ENCODE measurements around the gene C3orf20. TPM values are rescaled to one million over a fixed set of nuclear protein-coding genes. Genes with fewer than 3 reads are reported as not detected.

C3orf20 gene
- total RNA-seq, 1 experiment from 2014 or later: not detected

- Histone ChIP-seq H3K4me3 (ENCODE audit: low read depth in 2 of 2, low read length in 2 of 2) (no peak overlapping the region), H3K9me3 (ENCODE audit: control insufficient read depth, insufficient read depth, low read depth, low read length) (no peaks in the 10 kb centered on the region), H3K4me1 (ENCODE audit: control insufficient read depth, insufficient read depth, low read length) (no peaks in the 10 kb centered on the region), H3K27ac (ENCODE audit: low read length) (no peak overlapping the region), H3K27me3 (ENCODE audit: control insufficient read depth, insufficient read depth, low read length) (no peaks in the 10 kb centered on the region), H3K36me3 (ENCODE audit: control insufficient read depth, insufficient read depth, low read length) (no peaks in the 10 kb centered on the region)
- DNase-seq (ENCODE audit: low read depth, low spot score) (no peak), ATAC-seq (peak; percentile 38; the same call in 1 of the 2 replicates)
- intact Hi-C loops (cut with micrococcal nuclease; ENCODE audit: unreplicated experiment) (no loop called here), in situ Hi-C loops (cut with HindIII; ENCODE audit: low pct_unique_long_range_greater_than_20kb, low sequenced_read_pairs) (no loop called here)
- TF ChIP-seq SIN3A (IDR thresholded peaks at IDR 0.05; ENCODE audit: borderline replicate concordance, insufficient read depth, low read depth, low read length) (no peak), CTCF (IDR thresholded peaks at IDR 0.05) (no peak), REST (IDR thresholded peaks at IDR 0.05; ENCODE audit: insufficient read depth in 1 of 2, low read depth in 2 of 2, low read length in 1 of 2) (no peak), POLR2AphosphoS5 (IDR thresholded peaks at IDR 0.05; ENCODE audit: low read depth, low read length) (no peak), TCF7L2 (IDR thresholded peaks at IDR 0.05; ENCODE audit: low read depth, low read length) (no peak)
- ChIA-PET POLR2A (no interaction called here), CTCF (no interaction called here)
- no TSS peak for BruUV-seq (replicated peaks)
These were observed 55.9 kb downstream of the C3orf20 start for GRCh38 chr3:14730703-14731382.

- no peak for ATAC-seq
- H3K27ac ChIP-seq (ENCODE audit: low read length): no peak overlapping the region
- TF ChIP-seq SIN3A (IDR thresholded peaks at IDR 0.05; ENCODE audit: borderline replicate concordance, insufficient read depth, low read depth, low read length) (no peak), REST (IDR thresholded peaks at IDR 0.05; ENCODE audit: insufficient read depth in 1 of 2, low read depth in 2 of 2, low read length in 1 of 2) (no peak), POLR2AphosphoS5 (IDR thresholded peaks at IDR 0.05; ENCODE audit: low read depth, low read length) (no peak), TCF7L2 (IDR thresholded peaks at IDR 0.05; ENCODE audit: low read depth, low read length) (no peak), CTCF (IDR thresholded peaks at IDR 0.05) (no peak)
- H3K4me3 ChIP-seq (ENCODE audit: low read depth in 2 of 2, low read length in 2 of 2): no peak overlapping the region
- DNase-seq (ENCODE audit: low read depth, low spot score): no peak
- no peaks in the 10 kb centered on the region; the same call in 1 of the 2 replicates for H3K27me3 ChIP-seq (ENCODE audit: control insufficient read depth, insufficient read depth, low read length)
- ChIA-PET CTCF (no interaction called here), POLR2A (no interaction called here)
- intact Hi-C loops (cut with micrococcal nuclease; ENCODE audit: unreplicated experiment) (no loop called here), in situ Hi-C loops (cut with HindIII; ENCODE audit: low pct_unique_long_range_greater_than_20kb, low sequenced_read_pairs) (no loop called here)
- no TSS peak for BruUV-seq (replicated peaks)
- H3K4me1 ChIP-seq (ENCODE audit: control insufficient read depth, insufficient read depth, low read length): no peaks in the 10 kb centered on the region
- H3K9me3 ChIP-seq (ENCODE audit: control insufficient read depth, insufficient read depth, low read depth, low read length): no peaks in the 10 kb centered on the region; the same call in 1 of the 2 replicates
- H3K36me3 ChIP-seq (ENCODE audit: control insufficient read depth, insufficient read depth, low read length): no peaks in the 10 kb centered on the region
These were observed 66.0 kb downstream of the C3orf20 start for GRCh38 chr3:14740983-14741382.
